Measurements from ENCODE around the gene ALG14. TPM values are rescaled to one million over a fixed set of nuclear protein-coding genes. Genes with fewer than 3 reads are reported as not detected.
A peak's percentile ranks its signal among the peaks of the same experiment; 100 is the strongest.

ALG14 gene
- total RNA-seq, 2 experiments from 2014 or later: 2.6 to 2.8 TPM

- Mint-ChIP-seq H3K27ac (no peak overlapping the region), H3K36me3 (no peaks in the 10 kb centered on the region), H3K4me3 (no peak overlapping the region), H3K4me1 (no peaks in the 10 kb centered on the region), H3K27me3 (peaks cover 17% of the 10 kb centered on the region), H3K9me3 (ENCODE audit: low read depth) (no peaks in the 10 kb centered on the region)
- CTCF ChIA-PET: interaction anchor here (0.8 kb wide), 1 partner anchor 154 kb away, joined by 4 read pairs; the partner anchor contains the start of gene RWDD3
- no peak for DNase-seq
- no peak for ATAC-seq
These were observed 7.7 kb upstream of the ALG14 start for GRCh38 chr1:95080446-95080845.

- H3K4me3 Mint-ChIP-seq: no peak overlapping the region
- CTCF ChIA-PET: interaction anchor here (4.8 kb wide), 1 partner anchor 9 kb away, joined by 23 read pairs; no protein-coding TSS in a partner anchor
- no peak for ATAC-seq
- H3K4me1 Mint-ChIP-seq: peaks cover 18% of the 10 kb centered on the region
- H3K27me3 Mint-ChIP-seq: peaks cover 4% of the 10 kb centered on the region
- H3K36me3 Mint-ChIP-seq: peaks cover 2% of the 10 kb centered on the region
- no peak overlapping the region for H3K27ac Mint-ChIP-seq
- DNase-seq: no peak
- H3K9me3 Mint-ChIP-seq (ENCODE audit: low read depth): no peaks in the 10 kb centered on the region
These were observed 3.3 kb upstream of the ALG14 start for GRCh38 chr1:95076034-95076433.

GRCh38 chr1:95073446-95073845 is 695 bp upstream of the ALG14 start:
- no peak for ATAC-seq
- peaks cover 2% of the 10 kb centered on the region for H3K36me3 Mint-ChIP-seq

GRCh38 chr1:95072117-95072516 is 634 bp downstream of the ALG14 start:
- peaks cover 4% of the 10 kb centered on the region for H3K27me3 Mint-ChIP-seq
- no peaks in the 10 kb centered on the region for H3K9me3 Mint-ChIP-seq (ENCODE audit: low read depth)
- ATAC-seq: no peak
- peaks cover 20% of the 10 kb centered on the region for H3K4me1 Mint-ChIP-seq
- peak overlapping the region; percentile 89 for H3K27ac Mint-ChIP-seq
- H3K36me3 Mint-ChIP-seq: peaks cover 2% of the 10 kb centered on the region
- CTCF ChIA-PET: interaction anchor here (0.8 to 4.8 kb wide), 3 partner anchors 13 to 162 kb away, joined by 3 to 27 read pairs (median 23); partner anchors contain the start of gene RWDD3
- peak overlapping the region; percentile 87 for H3K4me3 Mint-ChIP-seq
- DNase-seq: no peak

More at GRCh38 chr1:95073446-95073845, 695 bp upstream of the ALG14 start:
- no peak for DNase-seq
- H3K4me3 Mint-ChIP-seq: peak overlapping the region; percentile 87
- no peaks in the 10 kb centered on the region for H3K9me3 Mint-ChIP-seq (ENCODE audit: low read depth)
- H3K27ac Mint-ChIP-seq: peak overlapping the region; percentile 89
- CTCF ChIA-PET: interaction anchor here (0.7 to 4.8 kb wide), 9 partner anchors 11 to 656 kb away, joined by 3 to 27 read pairs (median 6); partner anchors contain the start of genes ABCD3 and RWDD3
- H3K27me3 Mint-ChIP-seq: peaks cover 4% of the 10 kb centered on the region
- peaks cover 20% of the 10 kb centered on the region for H3K4me1 Mint-ChIP-seq

- Mint-ChIP-seq H3K36me3 (peaks cover 2% of the 10 kb centered on the region), H3K4me1 (peaks cover 20% of the 10 kb centered on the region), H3K27me3 (no peaks in the 10 kb centered on the region), H3K27ac (peak overlapping the region; percentile 89), H3K9me3 (ENCODE audit: low read depth) (no peaks in the 10 kb centered on the region), H3K4me3 (peak overlapping the region; percentile 87)
- CTCF ChIA-PET: interaction anchor here (1.4 to 1.9 kb wide), 2 partner anchors 162 to 217 kb away, joined by 3 to 27 read pairs; partner anchors contain the start of gene RWDD3
- DNase-seq (no peak), ATAC-seq (no peak)
These were observed 1.2 kb downstream of the ALG14 start for GRCh38 chr1:95071539-95071938.

GRCh38 chr1:95069710-95070093 is 3.0 kb downstream of the ALG14 start:
- no peaks in the 10 kb centered on the region for H3K9me3 Mint-ChIP-seq (ENCODE audit: low read depth)
- ATAC-seq: no peak
- no peak overlapping the region for H3K4me3 Mint-ChIP-seq
- CTCF ChIA-PET: interaction anchor here (0.9 kb wide), 1 partner anchor 164 kb away, joined by 3 read pairs; the partner anchor contains the start of gene RWDD3
- DNase-seq: no peak
- H3K36me3 Mint-ChIP-seq: peaks cover 3% of the 10 kb centered on the region
- peaks cover 20% of the 10 kb centered on the region for H3K4me1 Mint-ChIP-seq
- no peaks in the 10 kb centered on the region for H3K27me3 Mint-ChIP-seq
- H3K27ac Mint-ChIP-seq: no peak overlapping the region

GRCh38 chr1:95068956-95069709 is 3.6 kb downstream of the ALG14 start:
- no peak overlapping the region for H3K27ac Mint-ChIP-seq
- H3K36me3 Mint-ChIP-seq: peaks cover 4% of the 10 kb centered on the region
- DNase-seq (no peak), ATAC-seq (no peak)
- H3K9me3 Mint-ChIP-seq (ENCODE audit: low read depth): no peaks in the 10 kb centered on the region
- peaks cover 20% of the 10 kb centered on the region for H3K4me1 Mint-ChIP-seq
- H3K27me3 Mint-ChIP-seq: no peaks in the 10 kb centered on the region
- CTCF ChIA-PET: interaction anchor here (0.9 kb wide), 1 partner anchor 165 kb away, joined by 3 read pairs; the partner anchor contains the start of gene RWDD3
- no peak overlapping the region for H3K4me3 Mint-ChIP-seq

GRCh38 chr1:95067568-95067967 is 5.2 kb downstream of the ALG14 start:
- Mint-ChIP-seq H3K4me1 (peaks cover 14% of the 10 kb centered on the region), H3K27me3 (no peaks in the 10 kb centered on the region), H3K27ac (no peak overlapping the region), H3K36me3 (peaks cover 11% of the 10 kb centered on the region), H3K9me3 (ENCODE audit: low read depth) (no peaks in the 10 kb centered on the region), H3K4me3 (no peak overlapping the region)
- CTCF ChIA-PET: no interaction called here
- DNase-seq (no peak), ATAC-seq (no peak)

- Mint-ChIP-seq H3K27me3 (no peaks in the 10 kb centered on the region), H3K27ac (no peak overlapping the region), H3K4me3 (no peak overlapping the region), H3K4me1 (peaks cover 12% of the 10 kb centered on the region), H3K36me3 (peaks cover 11% of the 10 kb centered on the region), H3K9me3 (ENCODE audit: low read depth) (no peaks in the 10 kb centered on the region)
- CTCF ChIA-PET: no interaction called here
- ATAC-seq: no peak
- DNase-seq: no peak
These were observed 5.7 kb downstream of the ALG14 start for GRCh38 chr1:95067062-95067461.

GRCh38 chr1:95061445-95062006 is 11.2 kb downstream of the ALG14 start:
- CTCF ChIA-PET: interaction anchor here (0.6 to 2.1 kb wide), 4 partner anchors 18 to 207 kb away, joined by 3 to 9 read pairs (median 3); no protein-coding TSS in a partner anchor
- peaks cover 9% of the 10 kb centered on the region for H3K36me3 Mint-ChIP-seq
- no peak overlapping the region for H3K4me3 Mint-ChIP-seq
- H3K9me3 Mint-ChIP-seq (ENCODE audit: low read depth): no peaks in the 10 kb centered on the region
- no peak for ATAC-seq
- no peaks in the 10 kb centered on the region for H3K4me1 Mint-ChIP-seq
- H3K27me3 Mint-ChIP-seq: no peaks in the 10 kb centered on the region
- no peak overlapping the region for H3K27ac Mint-ChIP-seq
- no peak for DNase-seq

- no peak for DNase-seq
- ATAC-seq: no peak
- Mint-ChIP-seq H3K9me3 (ENCODE audit: low read depth) (no peaks in the 10 kb centered on the region), H3K27ac (no peak overlapping the region), H3K4me1 (no peaks in the 10 kb centered on the region), H3K27me3 (no peaks in the 10 kb centered on the region), H3K36me3 (peaks cover 5% of the 10 kb centered on the region), H3K4me3 (no peak overlapping the region)
- CTCF ChIA-PET: interaction anchor here (0.8 to 1.1 kb wide), 2 partner anchors 25 to 204 kb away, joined by 3 read pairs; no protein-coding TSS in a partner anchor
These were observed 13.8 kb downstream of the ALG14 start for GRCh38 chr1:95058974-95059373.

- no peaks in the 10 kb centered on the region for H3K27me3 Mint-ChIP-seq
- DNase-seq (no peak), ATAC-seq (no peak)
- H3K27ac Mint-ChIP-seq: no peak overlapping the region
- H3K36me3 Mint-ChIP-seq: no peaks in the 10 kb centered on the region
- H3K4me3 Mint-ChIP-seq: no peak overlapping the region
- H3K4me1 Mint-ChIP-seq: no peaks in the 10 kb centered on the region
- no peaks in the 10 kb centered on the region for H3K9me3 Mint-ChIP-seq (ENCODE audit: low read depth)
- CTCF ChIA-PET: no interaction called here
These were observed 15.4 kb downstream of the ALG14 start for GRCh38 chr1:95057351-95057750.

- CTCF ChIA-PET: interaction anchor here (1.0 to 1.1 kb wide), 2 partner anchors 194 to 196 kb away, joined by 3 to 5 read pairs; no protein-coding TSS in a partner anchor
- DNase-seq: no peak
- no peak for ATAC-seq
- H3K9me3 Mint-ChIP-seq (ENCODE audit: low read depth): no peaks in the 10 kb centered on the region
- no peaks in the 10 kb centered on the region for H3K4me1 Mint-ChIP-seq
- no peaks in the 10 kb centered on the region for H3K36me3 Mint-ChIP-seq
- H3K4me3 Mint-ChIP-seq: no peak overlapping the region
- H3K27ac Mint-ChIP-seq: no peak overlapping the region
- no peaks in the 10 kb centered on the region for H3K27me3 Mint-ChIP-seq
These were observed 22.8 kb downstream of the ALG14 start for GRCh38 chr1:95049935-95050334.

Data from activated CD8-positive, alpha-beta memory T cell treated with anti-CD3 and anti-CD28 coated beads, Interleukin-2, amount 10 ng/mL, durations not matched to agents 7 days and 5 days (primary cell).